HepG2 (cell line): ENCODE measurements around the gene FAM111A. TPM values are rescaled to one million over a fixed set of nuclear protein-coding genes. Genes with fewer than 3 reads are reported as not detected.
"Not testable (repeated sequence)": the region's sequence is repeated elsewhere in the genome, so short reads cannot be mapped to it uniquely, and the experiment has no call there.

Experiments
- ATAC-seq: fragments of 200-7000 bp; cut with Tn5 transposase; 3 replicates; pipeline ENCODE4 v1.9.1; 2020; ENCODE audit warnings: mild to moderate bottlenecking, moderate library complexity
- BruUV-seq: library from RNA; stranded (reverse); fragments of 400-500 nt; replicated peaks from 2 replicates; lab custom pipeline; 2021; lab: Mats Ljungman, UMichigan
- CTCF ChIA-PET: fragments of 300-600 bp; formaldehyde crosslinking; extraction: SDS; loops from one replicate; lab custom pipeline; 2021; ENCODE audit warnings: low total read pairs, inconsistent platforms, low intra/inter-chr PET ratio; lab: Yijun Ruan, JAX
- POLR2A ChIA-PET: fragments of 350-600 bp; sonication (Branson Sonifier 250); formaldehyde crosslinking; loops from one replicate; lab custom pipeline; 2020; ENCODE audit warnings: antibody characterized with exemption, inconsistent platforms; lab: Yijun Ruan, JAX
- DNase-seq: peaks from one replicate; pipeline ENCODE4 v3.0.0-alpha.2; 2015; ENCODE audit warnings: low spot score
- FAIRE-seq: peaks from 3 replicates; lab custom pipeline; 2011; peaks lifted over from hg19 to GRCh38; lab: Jason Lieb, UNC
- H2AFZ ChIP-seq: one replicate; pipeline ENCODE4 v1.6.1; 2011; ENCODE audit warnings: low read length, inconsistent platforms
- H3K27ac ChIP-seq: fragments of 300-600 bp; 3 replicates; pipeline ENCODE4 v1.8.0; 2011; ENCODE audit warnings: mixed run types, mild to moderate bottlenecking, mixed read lengths, low read length, inconsistent platforms; ENCODE audit not compliant: insufficient read depth; ENCODE audit errors: extremely low read length
- H3K27me3 ChIP-seq, 2 experiments: fragments of 200-600 bp in 1 of 2; 2 replicates in 1 of 2; 3 replicates in 1 of 2; pipeline versions ENCODE4 v1.6.0 to v1.8.0; 2011; ENCODE audit warnings: low read length in 2 of 2, mild to moderate bottlenecking in 2 of 2, moderate library complexity in 2 of 2, inconsistent platforms in 1 of 2; ENCODE audit not compliant: insufficient read depth in 2 of 2, control insufficient read depth in 1 of 2
- H3K36me3 ChIP-seq, 2 experiments: fragments of 200-600 bp in 1 of 2; replicated peaks in 1 of 2; 2 replicates in 1 of 2; 3 replicates in 1 of 2; pipeline versions ENCODE4 v1.5.1 to v1.8.0; 2011; ENCODE audit warnings: low read length in 2 of 2, inconsistent platforms in 1 of 2; ENCODE audit not compliant: insufficient read depth in 2 of 2, control insufficient read depth in 1 of 2
- H3K4me1 ChIP-seq: 2 replicates; pipeline ENCODE4 v1.5.1; 2012; ENCODE audit warnings: low read length, inconsistent platforms; ENCODE audit not compliant: insufficient read depth
- H3K4me2 ChIP-seq: 2 replicates; pipeline ENCODE4 v1.6.0; 2011; ENCODE audit warnings: low read depth, low read length, inconsistent platforms
- H3K4me3 ChIP-seq, 3 experiments: fragments of 200-600 bp in 1 of 3; sonication (generic), shearing (Covaris generic) in 1 of 3; replicated peaks in 1 of 3; 2 replicates each; pipeline ENCODE4 v1.5.1; 2011 to 2016; ENCODE audit warnings: low read length in 3 of 3, inconsistent platforms in 2 of 3, low read depth in 2 of 3, mild to moderate bottlenecking in 2 of 3, control low read depth in 1 of 3, mixed read lengths in 1 of 3; ENCODE audit not compliant: insufficient read depth in 1 of 3
- H3K79me2 ChIP-seq: one replicate; pipeline ENCODE4 v1.6.1; 2011; ENCODE audit warnings: low read length, inconsistent platforms; ENCODE audit not compliant: insufficient read depth
- H3K9ac ChIP-seq: 2 replicates; pipeline ENCODE4 v1.6.0; 2011; ENCODE audit warnings: mild to moderate bottlenecking, low read depth, low read length, inconsistent platforms; ENCODE audit not compliant: insufficient read depth
- H3K9me3 ChIP-seq: 2 replicates; pipeline ENCODE4 v1.5.1; 2012; ENCODE audit warnings: mild to moderate bottlenecking, low read length
- H4K20me1 ChIP-seq: 2 replicates; pipeline ENCODE4 v1.6.0; 2011; ENCODE audit warnings: inconsistent platforms, mild to moderate bottlenecking, low read length, moderate library complexity; ENCODE audit not compliant: insufficient read depth
- E2F1 ChIP-seq: sonication (generic); formaldehyde crosslinking; IDR thresholded peaks from 2 replicates; pipeline ENCODE4 v1.5.0; 2020; ENCODE audit warnings: missing genetic modification reagents
- TFDP2 ChIP-seq: sonication (generic); formaldehyde crosslinking; IDR thresholded peaks from 2 replicates; pipeline ENCODE4 v1.4.0; 2020; ENCODE audit warnings: missing genetic modification reagents
- ZKSCAN5 ChIP-seq: sonication (generic); formaldehyde crosslinking; IDR thresholded peaks from 2 replicates; pipeline ENCODE4 v1.5.1; 2020; ENCODE audit warnings: mild to moderate bottlenecking, missing genetic modification reagents
- WGBS: methylation state at CpG from one replicate; pipeline ENCODE4 v1.1.6; 2017; ENCODE audit warnings: low lambda C conversion rate; 5-methylcytosine and 5-hydroxymethylcytosine counted together
- in situ Hi-C: cut with HindIII; loops from 2 replicates; pipeline ENCODE4 v1.10.0; 2017; ENCODE audit warnings: low pct_unique_long_range_greater_than_20kb; ENCODE audit not compliant: extremely low pct_ligation_motif_present
- intact Hi-C: fragments of 100-400 bp; cut with micrococcal nuclease; formaldehyde crosslinking; loops from one replicate; pipeline ENCODE4 v1.10.0; 2022; ENCODE audit not compliant: unreplicated experiment
- polyA plus RNA-seq, 8 experiments: library from polyadenylated mRNA; depleted of rRNA in 3 of 8; stranded (reverse) in 7 of 8; unstranded in 1 of 8; fragments of >200 nt; fragmentation: Illumina TruSeq in 4 of 8; extraction: Trizol in 4 of 8; gene quantifications; 2 replicates each; pipeline versions ENCODE4 v1.2.1 to v1.2.3, GENCODE V29; 2011 to 2016; ENCODE audit warnings: low read depth in 4 of 8, missing spikeins in 1 of 8, mixed read lengths in 1 of 8; ENCODE audit not compliant: insufficient read depth in 1 of 8
- total RNA-seq, 5 experiments: library from RNA; depleted of rRNA; stranded (reverse); fragments of >200 nt; fragmentation: Illumina TruSeq; extraction: Trizol; gene quantifications; 2 replicates each; pipeline ENCODE4 v1.2.3, GENCODE V29; 2016; ENCODE audit warnings: low read depth in 1 of 5

Gene FAM111A
- total and polyA plus RNA-seq, 2 of the 13 experiments (the other 11 are each of a cell fraction or from before 2014, with no cell fraction given): 3.2 to 13.5 TPM

- CTCF ChIA-PET: not testable (repeated sequence)
- POLR2A ChIA-PET: interaction anchor here (0.7 to 1.6 kb wide), 2 partner anchors 28 to 35 kb away, joined by 4 to 14 read pairs; partner anchors contain the start of gene FAM111A
- peak overlapping the region; percentile 100 for H3K4me2 ChIP-seq
Measured at GRCh38 chr11:59107721-59108120, 34.9 kb upstream of the FAM111A start.

GRCh38 chr11:59112494-59112893 lies 30.2 kb upstream of the FAM111A start:
- Histone ChIP-seq H3K36me3 (peaks cover 0 to 15% of the 10 kb centered on the region in 2 experiments; a peak in 1 of 5 replicates), H3K4me2 (no peak overlapping the region), H4K20me1 (no peaks in the 10 kb centered on the region), H3K9me3 (peaks cover 5% of the 10 kb centered on the region), H3K9ac (no peak overlapping the region), H3K4me3 (no peak overlapping the region), H3K4me1 (peaks cover 17% of the 10 kb centered on the region), H3K27ac (no peak overlapping the region), H3K79me2 (no peaks in the 10 kb centered on the region), H3K27me3 (no peaks in the 10 kb centered on the region), H2AFZ (no peak overlapping the region)
- 95% methylated on average over 2 of the region's 2 CpGs for WGBS
- in situ Hi-C loops (no loop called here), intact Hi-C loops (no loop called here)
- FAIRE-seq (no peak), ATAC-seq (no peak), DNase-seq (no peak)
- no TSS peak for BruUV-seq
- POLR2A ChIA-PET: no interaction called here
- CTCF ChIA-PET: no interaction called here
- no peak for TF ChIP-seq E2F1 (CRISPR knock-in tag)
- no peak for TF ChIP-seq ZKSCAN5 (CRISPR knock-in tag)

More at GRCh38 chr11:59107721-59108120, 34.9 kb upstream of the FAM111A start:
- H3K27me3 ChIP-seq, H3K36me3 ChIP-seq, BruUV-seq, intact Hi-C loops, FAIRE-seq, H4K20me1 ChIP-seq, H3K27ac ChIP-seq, in situ Hi-C loops, H3K79me2 ChIP-seq, H3K9me3 ChIP-seq, DNase-seq: not testable (repeated sequence)
- TF ChIP-seq TFDP2 (CRISPR knock-in tag): 0 out of 2 replicates have a peak, but pooled peaks have one; percentile 10
- Histone ChIP-seq H3K4me3 (peak overlapping the region; percentile 58 to 77 (median 59)), H3K4me1 (peaks cover 33% of the 10 kb centered on the region), H2AFZ (peak overlapping the region; percentile 86), H3K9ac (peak overlapping the region; percentile 65)
- 12% methylated on average over 10 of the region's 10 CpGs for WGBS
- peak; percentile 8 for ATAC-seq
